H1 (cell line): Measurements from ENCODE around the gene RAB32. TPM values are rescaled to one million over a fixed set of nuclear protein-coding genes. Genes with fewer than 3 reads are reported as not detected.

Experiments
- CTCF ChIA-PET: fragments of 300-600 bp; sonication (Branson Sonifier 250); formaldehyde crosslinking; loops from one replicate; lab custom pipeline; 2021; ENCODE audit not compliant: partially characterized antibody; lab: Charles Lee
- POLR2A ChIA-PET: fragments of 300-600 bp; sonication (Branson Sonifier 250); formaldehyde crosslinking; loops from one replicate; lab custom pipeline; 2021; ENCODE audit warnings: inconsistent platforms; ENCODE audit not compliant: partially characterized antibody; lab: Charles Lee
- DNase-seq, 2 experiments: peaks; one replicate each; pipeline versions ENCODE4 v3.0.0 to v3.0.0-alpha.2; 2010 to 2022; ENCODE audit warnings: low spot score in 2 of 2, low read depth in 1 of 2, mixed read lengths in 1 of 2
- FAIRE-seq: peaks from 2 replicates; lab custom pipeline; 2011; peaks lifted over from hg19 to GRCh38; lab: Jason Lieb, UNC
- H2AFZ ChIP-seq: 2 replicates; pipeline ENCODE4 v1.8.1; 2012; ENCODE audit warnings: low read length, inconsistent platforms
- H2AK5ac ChIP-seq: 2 replicates; pipeline ENCODE4 v1.6.1; 2013; ENCODE audit warnings: low read depth, low read length
- H2BK120ac ChIP-seq: replicated peaks from 2 replicates; pipeline ENCODE3; 2013; ENCODE audit warnings: low read depth, low read length, inconsistent platforms
- H2BK12ac ChIP-seq: 2 replicates; pipeline ENCODE4 v1.6.1; 2013; ENCODE audit warnings: low read depth, low read length
- H2BK15ac ChIP-seq: 2 replicates; pipeline ENCODE4 v1.6.1; 2013; ENCODE audit warnings: low read length
- H2BK20ac ChIP-seq: 2 replicates; pipeline ENCODE4 v1.6.1; 2013; ENCODE audit warnings: low read length
- H2BK5ac ChIP-seq: 2 replicates; pipeline ENCODE4 v1.6.1; 2013; ENCODE audit warnings: low read depth, low read length
- H3K14ac ChIP-seq: 2 replicates; pipeline ENCODE4 v1.6.1; 2013; ENCODE audit warnings: inconsistent platforms; ENCODE audit not compliant: insufficient read length
- H3K18ac ChIP-seq: 2 replicates; pipeline ENCODE4 v1.6.1; 2013; ENCODE audit warnings: low read length; ENCODE audit errors: extremely low read depth
- H3K23ac ChIP-seq: 2 replicates; pipeline ENCODE4 v1.6.1; 2013; ENCODE audit warnings: inconsistent platforms; ENCODE audit not compliant: insufficient read length
- H3K23me2 ChIP-seq: 2 replicates; pipeline ENCODE4 v1.6.1; 2013; ENCODE audit warnings: low read depth, low read length
- H3K27ac ChIP-seq: 2 replicates; pipeline ENCODE4 v1.6.1; 2011; ENCODE audit warnings: low read depth, low read length, inconsistent platforms
- H3K27me3 ChIP-seq, 4 experiments: replicated peaks in 1 of 4; 1 replicate in 1 of 4; 2 replicates in 3 of 4; pipeline versions ENCODE4 v1.6.1 to v1.8.1; 2011 to 2013; ENCODE audit warnings: low read length in 3 of 4, mild to moderate bottlenecking in 3 of 4, inconsistent platforms in 2 of 4, mixed read lengths in 2 of 4, moderate library complexity in 1 of 4; ENCODE audit not compliant: control insufficient read depth in 3 of 4, insufficient read depth in 3 of 4; ENCODE audit errors: extremely low read depth in 1 of 4
- H3K36me3 ChIP-seq, 4 experiments: 2 replicates each; pipeline versions ENCODE4 v1.6.1 to v1.8.1; 2011 to 2013; ENCODE audit warnings: mild to moderate bottlenecking in 4 of 4, low read length in 3 of 4, moderate library complexity in 2 of 4, control low read depth in 1 of 4, inconsistent platforms in 1 of 4; ENCODE audit not compliant: insufficient read depth in 4 of 4, control insufficient read depth in 2 of 4
- H3K4ac ChIP-seq: replicated peaks from 2 replicates; pipeline ENCODE3; 2013; ENCODE audit warnings: low read length, low read depth, mixed read lengths, inconsistent platforms; ENCODE audit not compliant: insufficient read length
- H3K4me1 ChIP-seq, 4 experiments: replicated peaks in 1 of 4; 1 replicate in 1 of 4; 2 replicates in 3 of 4; pipeline versions ENCODE4 v1.6.1 to v1.8.1; 2011 to 2013; ENCODE audit warnings: low read length in 3 of 4, inconsistent platforms in 2 of 4, mixed read lengths in 1 of 4; ENCODE audit not compliant: insufficient read depth in 4 of 4, control insufficient read depth in 3 of 4
- H3K4me2 ChIP-seq, 2 experiments: 2 replicates each; pipeline versions ENCODE4 v1.6.1 to v1.8.1; 2011 to 2013; ENCODE audit warnings: low read depth in 2 of 2, low read length in 2 of 2, control low read depth in 1 of 2, inconsistent platforms in 1 of 2, mild to moderate bottlenecking in 1 of 2; ENCODE audit not compliant: insufficient read depth in 1 of 2
- H3K4me3 ChIP-seq, 4 experiments: fragments of 200-600, 300-600 bp in 1 of 4; sonication (generic), shearing (Covaris generic), sonication (Bioruptor Twin) in 1 of 4; 2 replicates each; pipeline versions ENCODE4 v1.5.1 to v1.8.1; 2011 to 2016; ENCODE audit warnings: low read length in 4 of 4, low read depth in 3 of 4, control low read depth in 2 of 4, inconsistent platforms in 2 of 4, mild to moderate bottlenecking in 2 of 4, mixed read lengths in 1 of 4, moderate library complexity in 1 of 4; ENCODE audit not compliant: insufficient read depth in 2 of 4; ENCODE audit errors: extremely low read depth in 1 of 4
- H3K56ac ChIP-seq: replicated peaks from 2 replicates; pipeline ENCODE3; 2013; ENCODE audit warnings: low read depth, mild to moderate bottlenecking, mixed read lengths, low read length, inconsistent platforms; ENCODE audit not compliant: insufficient read length
- H3K79me1 ChIP-seq: 2 replicates; pipeline ENCODE4 v1.6.1; 2013; ENCODE audit warnings: low read depth, low read length, control low read depth
- H3K79me2 ChIP-seq, 2 experiments: 2 replicates each; pipeline versions ENCODE4 v1.6.1 to v1.8.1; 2012 to 2013; ENCODE audit warnings: low read length in 2 of 2, mild to moderate bottlenecking in 2 of 2, inconsistent platforms in 1 of 2; ENCODE audit not compliant: insufficient read depth in 2 of 2, control insufficient read depth in 1 of 2
- H3K9ac ChIP-seq, 4 experiments: replicated peaks in 1 of 4; 1 replicate in 1 of 4; 2 replicates in 3 of 4; pipeline versions ENCODE4 v1.6.1 to v1.8.1; 2011 to 2013; ENCODE audit warnings: low read depth in 3 of 4, low read length in 3 of 4, control low read depth in 2 of 4, mild to moderate bottlenecking in 2 of 4, moderate library complexity in 2 of 4, inconsistent platforms in 1 of 4; ENCODE audit errors: extremely low read depth in 1 of 4
- H3K9me3 ChIP-seq, 2 experiments: 2 replicates each; pipeline versions ENCODE4 v1.6.1 to v1.8.1; 2012 to 2013; ENCODE audit warnings: mild to moderate bottlenecking in 2 of 2, moderate library complexity in 2 of 2, control low read depth in 1 of 2, inconsistent platforms in 1 of 2, low read depth in 1 of 2, low read length in 1 of 2, mixed read lengths in 1 of 2; ENCODE audit not compliant: insufficient read depth in 2 of 2
- H4K20me1 ChIP-seq, 2 experiments: replicated peaks in 1 of 2; 2 replicates each; pipeline versions ENCODE3 to v1.8.1; 2011 to 2013; ENCODE audit warnings: inconsistent platforms in 2 of 2, low read length in 2 of 2, mild to moderate bottlenecking in 1 of 2; ENCODE audit not compliant: insufficient read depth in 2 of 2, control insufficient read depth in 1 of 2
- H4K5ac ChIP-seq: 2 replicates; pipeline ENCODE4 v1.6.1; 2013; ENCODE audit warnings: low read length, low read depth, mixed read lengths, inconsistent platforms; ENCODE audit not compliant: insufficient read length
- H4K8ac ChIP-seq: 2 replicates; pipeline ENCODE4 v1.8.0; 2013; ENCODE audit warnings: mild to moderate bottlenecking, moderate library complexity, low read length, inconsistent platforms; ENCODE audit not compliant: insufficient read depth; ENCODE audit errors: extremely low read depth
- H4K91ac ChIP-seq: replicated peaks from 2 replicates; pipeline ENCODE3; 2013; ENCODE audit warnings: low read length, mixed read lengths, inconsistent platforms; ENCODE audit not compliant: insufficient read length
- NRF1 ChIP-seq: IDR thresholded peaks from 2 replicates; pipeline ENCODE4 v1.6.1; 2011; ENCODE audit warnings: mild to moderate bottlenecking, low read depth, low read length, improper control_type of control experiment
- SIRT6 ChIP-seq: IDR thresholded peaks from one replicate; pipeline ENCODE4 v1.7.1; 2012; ENCODE audit warnings: low read length, inconsistent platforms
- ZNF274 ChIP-seq: IDR thresholded peaks from 2 replicates; pipeline ENCODE4 v1.7.0; 2012; ENCODE audit warnings: low read length, borderline replicate concordance; ENCODE audit errors: extremely low read depth
- WGBS, 2 experiments: shearing (Covaris generic) in 1 of 2; methylation state at CpG; one replicate each; pipeline versions ENCODE4 v1.1.6 to v1.1.7; 2013 to 2015; ENCODE audit warnings: low lambda C conversion rate in 2 of 2, mixed read lengths in 2 of 2, inconsistent platforms in 1 of 2, low coverage in 1 of 2, missing lambda C conversion rate in 1 of 2; ENCODE audit not compliant: insufficient replicate concordance in 2 of 2, insufficient coverage in 1 of 2, insufficient read length in 1 of 2; ENCODE audit errors: extremely low coverage in 1 of 2, missing lambda C conversion rate in 1 of 2; 5-methylcytosine and 5-hydroxymethylcytosine counted together
- polyA plus RNA-seq, 7 experiments: library from polyadenylated mRNA; depleted of rRNA in 3 of 7; stranded (reverse) in 5 of 7; unstranded in 2 of 7; fragments of >200 nt in 5 of 7; fragments of 200-250 nt in 2 of 7; gene quantifications; 1 replicate in 5 of 7; 2 replicates in 1 of 7; 4 replicates in 1 of 7; pipeline versions ENCODE4 v1.2.1 to v1.2.3, GENCODE V29; 2011 to 2013; ENCODE audit warnings: missing spikeins in 2 of 7, mixed read lengths in 2 of 7
- total RNA-seq: library from RNA; stranded (reverse); fragmentation: NEBNext Ultra II Directional; extraction: Animal tissue kit (Norgen Biotek cat#: 25700); gene quantifications from 2 replicates; pipeline ENCODE4 v1.2.1, GENCODE V29; 2021

RAB32 gene
- total and polyA plus RNA-seq, 2 of the 8 experiments (the other 6 are each of a cell fraction or from before 2014, with no cell fraction given), result 3.9 to 6.3 TPM

DNA sequence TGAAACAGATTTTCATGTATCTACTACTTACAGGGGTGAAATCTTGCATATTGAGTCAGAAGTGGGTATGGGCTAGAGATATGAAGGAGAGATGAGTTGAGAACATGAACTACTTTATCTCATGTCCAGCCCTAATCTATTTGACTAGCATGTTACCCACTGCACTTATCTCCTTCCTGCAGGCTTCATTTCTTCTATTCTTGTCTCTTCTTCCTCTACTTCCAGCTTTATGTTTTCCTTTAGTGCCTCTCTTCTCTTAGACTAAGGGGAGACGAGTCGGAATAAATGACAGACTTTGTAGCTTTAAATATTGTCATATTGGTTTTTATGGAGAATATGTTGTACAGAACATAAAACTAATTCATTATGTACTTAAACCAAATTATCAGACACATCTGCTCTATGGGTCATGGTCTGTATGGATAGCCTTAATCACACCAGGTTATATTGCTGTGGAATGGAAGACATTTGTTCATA is 5.3 kb downstream of the RAB32 start:
- no peak overlapping the region for H2BK120ac ChIP-seq
- no peak overlapping the region for H2BK15ac ChIP-seq
- no peak overlapping the region for H3K4me2 ChIP-seq
- no peak overlapping the region for H3K27ac ChIP-seq
- H3K14ac ChIP-seq, result no peak overlapping the region
- no peak overlapping the region for H4K5ac ChIP-seq
- no peak overlapping the region for H3K18ac ChIP-seq
- H2AFZ ChIP-seq, result no peak overlapping the region
- H3K27me3 ChIP-seq, result no peaks in the 10 kb centered on the region; a peak in 3 of 7 replicates
- DNase-seq (no peak), FAIRE-seq (no peak)
- H2BK5ac ChIP-seq, result no peak overlapping the region
- H3K9me3 ChIP-seq, result no peaks in the 10 kb centered on the region
- no peaks in the 10 kb centered on the region; a peak in 1 of 8 replicates for H3K36me3 ChIP-seq
- ChIA-PET CTCF (interaction anchor here (1.3 kb wide), 1 partner anchor 40 kb away, joined by 3 read pairs; no protein-coding TSS in a partner anchor), POLR2A (no interaction called here)
- no peak overlapping the region for H3K23ac ChIP-seq
- no peak overlapping the region for H3K9ac ChIP-seq
- 100% methylated on average over 2 of the region's 2 CpGs; no CpG with 5 or more reads in 1 of the 2 experiments for WGBS, 2 experiments
- no peak overlapping the region for H2AK5ac ChIP-seq
- peaks cover 0 to 2% (median under 1%) of the 10 kb centered on the region in 4 experiments; a peak in 2 of 7 replicates for H3K4me1 ChIP-seq
- no peak overlapping the region for H2BK12ac ChIP-seq
- H3K79me2 ChIP-seq, result peaks cover 0 to 5% of the 10 kb centered on the region in 2 experiments; a peak in 1 of 4 replicates
- H3K79me1 ChIP-seq, result no peaks in the 10 kb centered on the region
- H3K23me2 ChIP-seq, result peaks cover 4% of the 10 kb centered on the region; the same call in 1 of the 2 replicates
- H3K4ac ChIP-seq, result no peak overlapping the region
- H3K56ac ChIP-seq, result no peak overlapping the region
- no peak overlapping the region for H4K91ac ChIP-seq
- H3K4me3 ChIP-seq, result no peak overlapping the region
- no peak overlapping the region for H4K8ac ChIP-seq
- no peaks in the 10 kb centered on the region for H4K20me1 ChIP-seq
- H2BK20ac ChIP-seq, result no peak overlapping the region
- no peak for TF ChIP-seq NRF1
- no peak for TF ChIP-seq ZNF274
- no peak for TF ChIP-seq SIRT6
